HG03135 (cell line): Measurements from ENCODE around the gene PIF1.
"Not testable (repeated sequence)": the region's sequence is repeated elsewhere in the genome, so short reads cannot be mapped to it uniquely, and the experiment has no call there.

Source experiments
- ATAC-seq: cut with Tn5 transposase; IDR thresholded peaks from one replicate; pipeline ENCODE4 v1.9.1; 2021; ENCODE audit warnings: mild to moderate bottlenecking, moderate library complexity; ENCODE audit not compliant: unreplicated experiment

The PIF1 gene

GRCh38 chr15:64813075-64813474, 12.4 kb downstream of the PIF1 start:
- ATAC-seq, result peak; percentile 37

GRCh38 chr15:64810497-64811326, 14.7 kb downstream of the PIF1 start:
- no peak for ATAC-seq

GRCh38 chr15:64809649-64810496, 15.6 kb downstream of the PIF1 start:
- ATAC-seq, result no peak

- no peak for ATAC-seq
These were observed 16.5 kb downstream of the PIF1 start for GRCh38 chr15:64808785-64809453.

- ATAC-seq, result no peak
These were observed 17.7 kb downstream of the PIF1 start for GRCh38 chr15:64807751-64808222.

GRCh38 chr15:64807051-64807749, 18.2 kb downstream of the PIF1 start:
- no peak for ATAC-seq

GRCh38 chr15:64806509-64806908, 18.9 kb downstream of the PIF1 start:
- no peak for ATAC-seq

- ATAC-seq, result no peak
These were observed 20.8 kb downstream of the PIF1 start for GRCh38 chr15:64804619-64805018.

GRCh38 chr15:64803526-64803925, 21.9 kb downstream of the PIF1 start:
- ATAC-seq, result no peak

GRCh38 chr15:64800476-64800875, 25.0 kb downstream of the PIF1 start:
- ATAC-seq, result no peak

- not testable (repeated sequence) for ATAC-seq
These were observed 26.5 kb downstream of the PIF1 start for GRCh38 chr15:64798905-64799304.

GRCh38 chr15:64795921-64796320, 29.5 kb downstream of the PIF1 start:
- ATAC-seq, result not testable (repeated sequence)

- not testable (repeated sequence) for ATAC-seq
These were observed 30.1 kb downstream of the PIF1 start for GRCh38 chr15:64795299-64795698.

GRCh38 chr15:64792282-64792681, 33.2 kb downstream of the PIF1 start:
- ATAC-seq, result no peak

GRCh38 chr15:64791401-64791800, 34.0 kb downstream of the PIF1 start:
- no peak for ATAC-seq

- ATAC-seq, result no peak
These were observed 41.7 kb downstream of the PIF1 start for GRCh38 chr15:64783796-64784195.

GRCh38 chr15:64782751-64783150, 42.7 kb downstream of the PIF1 start:
- ATAC-seq, result no peak

- no peak for ATAC-seq
These were observed 44.1 kb downstream of the PIF1 start for GRCh38 chr15:64781299-64781698.

GRCh38 chr15:64780600-64781156, 44.8 kb downstream of the PIF1 start:
- ATAC-seq, result no peak

GRCh38 chr15:64779630-64780029, 45.8 kb downstream of the PIF1 start:
- no peak for ATAC-seq
